Suppressor macrophage treated with lipopolysaccharide for 1 hour (primary cell): ENCODE measurements around the gene LY86.

Experiments used
- DNase-seq, 3 donors: peaks; one replicate each; pipeline ENCODE4 v3.0.0-alpha.2; 2020 to 2022

Gene LY86

DNA sequence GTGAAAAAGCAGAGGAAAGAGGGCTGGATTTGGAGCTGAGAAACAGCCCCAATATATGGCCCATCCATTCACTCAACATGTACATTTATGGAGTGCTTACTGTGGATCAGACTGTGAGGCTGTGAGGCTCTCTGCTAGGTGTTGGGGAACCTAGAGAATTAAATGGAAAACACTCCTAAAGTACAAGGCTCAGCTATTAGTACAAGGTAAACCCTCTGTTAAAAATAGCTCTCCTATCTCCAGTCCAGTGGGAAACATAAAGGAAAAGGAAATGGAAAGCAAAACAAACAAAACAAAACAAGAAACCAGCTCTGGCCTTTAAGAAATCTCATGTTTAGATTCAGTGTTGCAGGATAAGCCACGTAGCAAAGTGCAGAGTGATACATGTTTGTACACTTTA, 35.0 kb downstream of the LY86 start:
- no peak for DNase-seq

DNA sequence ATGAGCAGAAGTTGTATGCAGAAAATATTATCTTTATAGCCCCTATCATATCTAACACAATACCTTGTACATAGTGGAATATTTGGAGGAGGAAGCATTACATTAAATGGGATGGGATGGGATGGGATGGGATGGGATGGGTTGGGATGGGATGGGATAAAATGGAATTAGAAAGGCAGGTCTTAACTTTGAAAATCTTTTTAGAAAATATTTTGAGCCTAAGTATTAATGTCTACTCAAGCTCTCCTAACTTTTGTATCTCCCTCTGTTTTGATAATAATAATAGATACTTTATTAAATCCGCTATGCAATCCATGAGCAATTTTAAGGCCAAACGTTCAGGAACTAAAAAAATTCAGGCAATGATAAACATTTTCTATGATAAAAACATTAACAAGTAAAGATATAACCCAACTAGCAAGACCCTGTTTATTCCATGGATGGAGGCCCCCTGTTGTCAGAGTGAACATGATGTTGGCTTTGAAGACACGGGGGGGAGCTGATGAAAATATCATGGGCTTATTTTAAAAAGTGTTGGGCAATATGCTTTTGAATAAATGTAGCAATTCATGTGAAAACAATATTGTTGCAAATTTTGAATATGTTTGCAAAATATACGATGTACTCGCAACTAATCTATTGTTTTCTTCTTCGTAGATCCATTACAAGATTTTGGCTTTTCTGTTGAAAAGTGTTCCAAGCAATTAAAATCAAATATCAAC, 35.9 kb downstream of the LY86 start:
- DNase-seq: no peak

DNA sequence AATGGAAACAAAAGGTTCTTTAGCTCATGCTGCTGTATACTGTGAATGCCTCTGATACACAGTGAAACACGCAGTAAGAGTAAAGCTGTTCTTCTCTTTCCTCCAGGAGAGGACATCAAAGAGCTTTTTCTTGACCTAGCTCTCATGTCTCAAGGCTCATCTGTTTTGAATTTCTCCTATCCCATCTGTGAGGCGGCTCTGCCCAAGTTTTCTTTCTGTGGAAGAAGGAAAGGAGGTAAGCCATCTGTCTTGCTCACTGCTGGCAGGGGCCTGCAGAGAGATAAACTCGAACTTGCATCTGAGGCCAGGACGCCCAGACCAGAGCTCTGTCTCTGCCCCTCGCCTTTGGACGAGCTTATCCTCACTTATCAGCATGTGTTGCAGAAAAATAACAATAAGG, 37.7 kb downstream of the LY86 start:
- no peak for DNase-seq

DNA sequence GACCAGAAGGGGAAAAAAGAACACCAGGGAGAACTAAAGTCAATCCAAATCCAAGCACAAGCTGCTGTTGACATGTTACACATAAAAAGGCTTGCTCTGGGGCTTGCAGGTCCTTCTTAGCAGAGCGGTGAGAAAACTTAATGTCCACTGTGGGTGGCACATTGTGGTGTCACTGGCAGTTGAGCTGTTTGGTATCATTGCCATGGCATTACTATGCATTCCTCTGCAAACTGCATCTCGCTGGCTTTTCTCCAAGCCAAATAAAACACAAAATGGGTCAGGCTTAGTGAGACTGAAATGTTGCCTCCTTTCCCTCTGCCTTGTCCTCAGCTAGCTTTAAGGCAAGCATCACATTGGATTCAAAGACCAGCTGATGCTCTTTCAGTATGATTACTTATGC, 40.9 kb downstream of the LY86 start:
- no peak for DNase-seq

DNA sequence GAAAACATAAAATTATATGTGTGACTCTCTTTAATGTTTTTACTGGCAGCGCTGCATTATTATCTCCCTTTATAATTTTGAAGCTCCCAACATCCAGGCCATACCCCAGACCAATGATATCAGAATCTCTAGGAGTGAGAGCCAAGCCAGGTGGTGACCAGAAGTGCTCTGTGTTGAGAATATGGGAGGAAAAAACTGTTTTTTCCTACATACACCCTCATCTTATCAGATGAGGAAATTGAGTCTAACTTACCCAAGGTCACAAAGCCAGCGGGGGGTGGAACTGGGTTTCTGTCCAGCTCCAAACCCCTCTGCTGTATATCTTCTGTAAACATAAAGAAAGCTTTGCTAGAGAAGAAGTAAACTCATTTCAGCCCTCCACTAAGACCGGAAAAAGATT, 42.5 kb downstream of the LY86 start:
- no peak for DNase-seq

DNA sequence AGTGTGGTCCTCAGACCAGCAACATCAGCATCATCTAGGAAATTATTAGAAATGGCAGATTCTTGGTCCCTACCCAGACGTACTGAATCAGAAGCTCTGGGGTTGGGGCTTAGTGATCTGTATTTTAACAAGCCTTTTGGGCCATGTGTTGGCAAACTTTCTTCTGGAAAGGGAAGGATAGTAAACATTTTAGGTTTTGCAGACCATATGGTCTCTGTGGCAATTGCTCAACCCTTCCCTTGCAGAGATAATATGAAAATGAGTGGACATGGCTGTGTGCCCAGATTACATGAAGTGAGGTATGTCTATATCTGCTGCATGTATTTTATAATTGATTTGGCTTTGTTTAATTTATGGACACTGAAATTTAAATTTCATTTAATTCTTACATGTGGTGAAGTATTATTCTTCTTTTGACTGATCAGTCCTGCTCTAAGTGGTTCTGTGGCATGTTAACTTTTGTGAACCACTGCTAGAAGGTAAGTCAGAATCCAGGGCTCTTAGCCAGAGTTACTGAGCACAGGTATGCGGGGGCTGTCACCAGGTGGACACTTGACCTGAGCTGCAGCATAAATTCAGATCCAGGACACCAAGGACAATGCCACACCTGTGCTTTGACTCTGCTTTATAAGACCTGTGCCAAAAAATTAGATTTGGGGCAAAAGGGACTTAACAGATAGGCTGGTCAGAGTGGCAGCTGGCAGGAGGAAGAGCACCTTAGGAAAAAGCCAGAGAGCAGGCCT, 43.2 kb downstream of the LY86 start:
- no peak for DNase-seq

DNA sequence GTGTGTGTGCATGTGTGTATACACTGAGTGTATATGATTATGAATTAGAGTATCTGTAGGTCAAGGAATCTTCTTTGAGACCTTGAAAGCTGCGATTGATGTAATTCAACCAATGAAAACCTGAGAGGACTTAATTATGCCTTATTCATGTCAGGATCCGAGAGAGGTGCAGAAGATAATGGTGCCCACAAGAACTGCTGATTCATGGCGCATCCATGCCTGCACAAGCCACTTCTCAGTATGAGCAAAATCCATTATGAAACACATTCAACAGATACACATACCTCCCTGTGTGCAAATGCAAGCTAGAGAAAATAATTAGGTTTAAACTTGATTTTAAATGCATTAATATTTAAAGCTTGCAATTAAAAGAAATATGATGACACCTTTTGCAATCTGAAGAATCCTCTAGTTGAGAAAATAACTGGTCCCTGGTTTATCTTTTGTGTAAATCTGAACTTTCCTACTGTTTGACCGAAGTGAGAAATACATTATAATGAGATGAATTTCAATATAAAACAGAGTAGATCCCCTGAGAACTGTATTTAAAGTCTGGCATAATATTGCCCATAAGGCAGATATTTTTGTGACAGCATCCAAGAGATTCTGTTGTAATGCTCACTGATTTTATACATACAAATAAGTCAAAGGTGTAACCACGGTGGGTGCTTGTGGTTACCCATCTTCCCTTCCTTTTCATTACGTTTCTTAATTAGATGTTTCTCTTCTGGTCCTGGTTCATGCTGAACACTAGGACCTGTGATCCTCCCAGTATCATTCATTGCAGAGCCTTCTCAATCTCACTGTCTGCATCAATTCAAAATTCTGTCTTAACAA, 45.6 kb downstream of the LY86 start:
- no peak for DNase-seq

DNA sequence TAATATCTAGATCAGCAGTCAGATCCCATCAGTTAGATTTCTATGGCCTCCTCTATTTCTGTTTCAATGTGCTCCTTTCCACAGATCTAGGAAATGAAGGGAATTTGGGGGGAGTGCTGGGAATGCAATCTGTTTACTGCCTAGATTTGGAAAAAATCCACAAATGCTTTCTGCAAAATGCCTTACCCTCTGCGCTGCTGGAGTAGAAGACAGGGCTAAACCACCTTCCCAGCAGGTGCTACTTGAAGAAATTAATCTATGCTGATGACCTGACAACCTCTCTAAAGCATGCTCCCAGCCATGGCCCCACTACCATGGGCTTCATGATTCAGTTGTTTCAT, 46.2 kb downstream of the LY86 start:
- no peak for DNase-seq

DNA sequence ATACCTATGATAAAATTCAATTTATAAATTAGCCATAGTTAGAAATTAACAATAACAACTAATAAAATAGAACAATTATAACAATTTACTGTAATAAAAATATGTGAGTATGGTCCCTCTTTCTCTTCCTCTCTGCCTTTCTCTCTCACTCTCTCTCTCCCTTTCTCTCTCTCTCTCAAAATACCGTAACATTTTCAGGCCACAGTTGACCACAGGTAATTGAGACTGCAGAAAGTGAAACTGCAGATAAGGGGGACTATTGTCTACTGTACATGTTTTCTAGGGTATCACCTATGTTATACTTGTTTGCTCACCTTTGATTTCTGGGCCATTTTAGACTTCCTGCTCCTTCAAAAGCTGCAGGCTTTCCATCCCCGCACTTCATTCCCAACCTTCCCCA, 46.8 kb downstream of the LY86 start:
- no peak for DNase-seq

DNA sequence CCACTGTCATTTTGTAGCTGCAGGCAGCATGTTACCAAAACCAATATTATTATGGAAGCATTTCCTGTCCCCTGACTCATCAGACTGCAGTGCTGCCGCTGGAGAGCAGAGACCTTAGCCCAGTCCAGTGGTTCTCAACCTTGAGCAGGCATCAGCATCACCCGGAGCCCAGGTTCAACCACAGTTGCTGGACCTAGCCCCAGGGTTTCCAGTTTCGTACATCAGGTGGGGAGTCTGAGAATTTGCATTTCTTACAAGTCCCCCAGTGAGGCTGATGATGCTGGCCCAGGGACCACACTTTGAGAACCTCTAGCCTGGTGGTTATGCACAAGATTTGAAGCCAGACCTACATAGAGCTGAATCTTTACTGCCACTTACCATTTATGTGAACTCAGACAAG, 47.3 kb downstream of the LY86 start:
- DNase-seq: peak in 1 of 3 donors; percentile 6

DNA sequence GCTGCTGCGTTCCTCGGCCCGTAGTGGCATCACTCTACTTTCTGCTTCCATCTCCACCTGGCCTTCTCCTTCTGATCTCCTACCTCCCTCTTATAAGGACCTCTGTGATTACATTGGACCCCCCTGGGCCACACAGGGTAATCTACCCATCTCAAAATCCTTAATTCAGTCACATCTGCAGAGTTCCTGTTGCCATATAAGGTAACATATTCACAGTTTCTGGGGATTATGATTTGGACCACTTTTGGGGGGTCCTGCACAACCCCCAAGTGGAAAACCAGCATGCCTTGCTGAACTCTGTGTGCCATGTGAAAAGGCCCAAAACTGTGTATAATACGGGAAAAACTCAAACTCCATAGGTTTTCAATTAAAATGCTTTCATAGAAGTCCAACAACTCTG, 51.1 kb downstream of the LY86 start:
- no peak for DNase-seq

DNA sequence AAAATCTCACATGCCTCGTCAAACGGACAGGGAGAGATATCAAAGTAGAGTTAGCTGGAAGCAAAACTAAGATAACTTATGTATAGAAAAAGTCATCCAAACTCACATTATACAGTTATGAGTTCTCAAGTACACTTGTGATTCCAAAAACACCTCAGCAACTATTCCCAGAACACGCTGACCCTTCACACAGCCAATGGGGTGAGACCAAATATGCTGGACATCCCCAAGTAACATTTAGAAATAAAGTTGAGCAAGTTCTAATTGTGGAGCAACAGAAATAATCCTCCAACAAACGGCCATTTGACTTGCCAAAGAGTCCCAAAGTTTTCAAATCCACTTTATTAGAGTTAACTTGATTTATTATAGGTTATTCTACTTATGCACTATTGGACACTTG, 52.4 kb downstream of the LY86 start:
- DNase-seq: no peak

DNA sequence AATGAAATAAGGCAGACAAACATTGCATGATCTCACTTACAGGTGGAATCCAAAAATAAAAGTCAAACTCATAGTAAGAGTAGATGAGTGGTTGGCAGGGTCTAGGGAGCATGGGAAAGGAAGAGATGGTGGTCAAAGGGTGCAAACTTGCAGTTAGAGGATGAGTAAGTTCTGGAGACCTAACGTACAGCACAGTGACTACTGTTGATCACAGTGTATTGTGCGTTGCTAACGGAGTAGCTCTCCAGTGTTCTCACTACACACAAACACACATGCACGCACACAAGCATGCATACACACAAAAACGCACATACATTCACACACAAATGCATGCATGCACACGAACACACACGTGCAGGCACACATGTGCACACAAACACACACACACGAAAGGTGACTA, 54.9 kb downstream of the LY86 start:
- no peak for DNase-seq

DNA sequence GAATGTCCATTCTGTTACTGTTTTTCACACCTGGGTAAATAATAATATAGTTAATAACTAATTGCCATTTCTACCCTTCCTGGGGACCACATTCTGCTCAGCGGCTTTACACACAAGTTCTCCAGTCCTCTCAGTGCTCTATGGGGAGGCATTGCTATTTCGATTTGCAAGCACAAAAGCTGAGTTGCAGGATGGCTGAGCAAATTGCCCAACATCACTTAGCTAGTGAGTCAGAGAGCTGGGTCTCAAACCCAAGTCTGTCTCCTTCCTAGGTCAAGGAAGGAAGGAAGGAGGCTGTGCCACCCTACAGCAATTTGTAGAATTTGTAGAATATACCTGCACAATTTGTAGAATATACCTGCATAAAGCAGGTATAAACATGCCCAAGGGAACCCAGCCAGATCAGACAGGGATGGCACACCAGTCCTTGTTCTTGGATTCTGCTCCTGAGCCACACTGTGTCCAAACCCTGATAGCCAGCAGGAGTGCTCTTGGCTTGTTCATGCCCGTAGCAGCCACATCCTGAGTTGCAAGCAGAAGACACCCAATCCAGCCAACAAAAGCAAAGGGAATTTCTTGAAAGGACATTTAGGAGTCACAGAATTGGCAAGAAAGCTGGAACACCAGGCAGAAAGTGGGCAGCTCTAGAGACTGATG, 56.9 kb downstream of the LY86 start:
- peak in 2 of 3 donors; percentile 57 for DNase-seq

DNA sequence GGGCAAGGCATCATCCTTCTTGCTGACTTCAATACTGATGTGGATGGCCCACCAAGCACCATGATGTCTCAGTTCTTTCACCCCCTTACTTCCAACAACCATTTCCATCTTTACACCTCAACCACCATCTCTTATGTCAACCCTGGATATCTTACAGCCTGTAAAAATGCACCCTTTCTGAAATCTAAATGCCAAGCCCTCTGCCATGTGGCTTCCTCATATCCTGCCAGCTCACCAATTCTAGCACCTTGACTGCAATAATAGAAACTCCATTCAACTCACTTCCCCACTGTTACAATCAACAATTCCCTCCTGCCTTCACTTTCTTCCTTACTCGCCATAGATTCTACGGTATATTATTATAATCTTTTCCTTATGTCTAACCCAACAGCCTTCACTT, 57.9 kb downstream of the LY86 start:
- DNase-seq: no peak

DNA sequence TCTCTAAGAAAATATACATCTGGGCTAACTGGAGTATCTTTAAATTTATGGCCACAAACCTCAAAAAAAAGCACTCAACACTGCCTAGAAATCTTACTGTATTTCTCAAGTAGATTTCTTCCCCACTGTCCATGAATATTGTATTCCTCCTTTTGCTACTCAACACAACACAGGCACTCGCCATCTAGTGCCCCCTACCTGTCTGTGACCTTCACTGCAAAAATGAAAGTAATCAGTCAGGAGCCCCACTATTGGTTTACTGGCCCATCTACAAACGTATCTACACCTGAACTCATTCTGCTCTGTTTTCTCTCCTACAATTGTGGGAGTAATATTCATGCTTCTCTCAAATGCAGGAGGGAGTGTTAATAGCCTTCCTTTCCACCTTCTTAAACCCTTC, 58.3 kb downstream of the LY86 start:
- DNase-seq: no peak

DNA sequence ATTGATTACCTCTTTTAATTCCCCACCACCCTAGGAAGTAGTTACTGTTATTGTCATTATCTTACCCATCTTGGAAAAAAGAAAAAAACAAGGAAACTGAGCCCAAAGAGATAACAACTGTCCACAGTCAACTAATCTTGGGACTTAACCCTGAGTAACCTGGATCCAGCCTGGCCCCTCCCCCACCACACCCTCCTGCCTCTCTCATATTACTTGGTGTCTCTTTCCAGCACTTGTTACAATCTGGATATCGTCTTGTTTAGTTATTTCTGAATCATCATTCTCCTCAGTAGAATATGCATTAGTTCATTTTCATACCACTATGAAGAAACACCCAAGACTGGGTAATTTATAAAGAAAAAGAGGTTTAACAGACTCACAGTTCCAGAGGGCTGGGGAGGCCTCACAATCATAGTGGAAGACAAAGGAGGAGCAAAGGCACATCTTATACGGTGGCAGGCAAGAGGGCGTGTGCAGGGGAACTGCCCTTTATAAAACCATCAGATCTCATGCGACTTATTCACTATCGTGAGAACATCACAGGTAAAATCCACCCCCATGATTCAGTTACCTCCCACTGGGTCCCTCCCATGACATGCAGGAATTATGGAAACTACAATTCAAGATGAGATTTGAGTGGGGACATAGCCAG, 60.3 kb downstream of the LY86 start:
- DNase-seq: no peak

DNA sequence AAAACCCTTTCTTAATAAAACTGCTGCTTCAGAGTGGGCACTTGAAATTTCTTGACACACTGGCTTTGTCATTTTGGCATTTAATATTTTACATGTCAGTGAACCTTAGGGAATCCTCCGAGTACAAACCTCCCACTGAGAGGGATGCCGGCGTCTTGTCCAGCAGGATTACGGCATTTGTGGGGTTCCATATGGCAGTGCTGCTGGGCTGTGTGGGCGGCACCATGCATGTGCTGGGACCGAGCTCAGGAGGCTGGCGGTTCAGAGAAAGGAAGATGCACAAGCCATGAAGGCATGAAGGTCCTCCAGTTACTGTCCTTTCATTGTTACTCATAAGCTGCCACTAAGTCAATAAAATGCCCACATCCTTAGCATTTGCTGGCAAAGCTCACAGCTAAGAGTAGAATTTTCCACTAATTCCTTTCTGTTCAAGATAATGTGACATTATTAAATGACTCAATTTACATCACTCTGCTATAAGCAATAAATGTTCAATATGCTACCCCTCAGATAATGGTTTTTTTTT, 61.4 kb downstream of the LY86 start:
- no peak for DNase-seq

DNA sequence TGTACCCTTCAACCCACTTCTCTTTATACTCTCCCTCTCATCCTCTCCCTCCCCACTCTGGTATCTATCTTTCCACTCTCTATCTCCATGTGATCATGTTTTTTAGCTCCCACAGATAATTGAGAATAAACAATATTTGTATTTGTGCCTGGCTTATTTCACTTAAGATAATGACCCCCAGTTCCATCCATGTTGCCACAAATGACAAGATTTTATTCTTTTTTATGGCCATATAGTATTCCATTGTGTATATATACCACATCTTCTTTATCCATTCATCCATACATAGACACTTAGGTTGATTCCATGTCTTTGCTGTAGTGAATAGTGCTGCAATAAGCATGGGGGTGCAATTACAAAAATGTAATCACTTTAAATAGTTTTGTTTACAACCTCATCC, 62.3 kb downstream of the LY86 start:
- no peak for DNase-seq

DNA sequence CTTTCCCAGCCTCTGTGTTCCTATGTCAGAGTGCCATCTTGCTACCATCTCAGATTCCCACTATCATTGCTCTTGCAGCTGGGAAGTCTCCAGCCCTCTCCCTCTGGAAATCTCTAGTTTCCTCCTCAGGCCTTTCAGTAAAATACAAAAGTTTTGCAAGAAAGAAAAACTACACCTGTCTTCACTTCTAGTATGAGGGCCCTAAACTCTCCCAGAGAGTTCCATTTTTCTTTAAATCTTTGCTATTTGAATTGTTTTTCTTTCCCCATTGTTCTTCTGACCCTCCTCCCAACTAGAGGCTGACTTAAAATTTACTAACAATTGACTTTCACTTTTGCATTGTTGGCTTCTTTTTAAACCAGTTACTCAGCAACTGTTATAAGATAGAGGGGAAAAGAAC, 62.8 kb downstream of the LY86 start:
- no peak for DNase-seq

DNA sequence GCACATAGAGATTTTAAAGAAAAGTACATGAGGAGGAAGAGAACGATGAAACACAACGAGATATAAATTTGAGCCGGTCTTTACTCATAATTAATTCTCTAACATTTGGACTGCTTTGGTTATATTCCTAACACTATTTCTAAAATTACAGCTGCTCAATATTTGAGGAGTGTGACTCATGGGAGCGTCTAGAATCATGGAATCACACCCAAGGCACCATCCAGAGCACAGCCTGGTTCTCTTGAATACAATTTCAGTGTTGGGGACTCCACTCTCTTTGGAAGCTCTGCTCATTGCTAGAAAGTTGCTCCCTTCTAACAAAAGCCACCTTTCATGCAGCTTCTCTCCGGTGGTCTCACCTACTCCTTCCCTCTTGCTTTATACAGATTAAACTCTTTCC, 64.4 kb downstream of the LY86 start:
- no peak for DNase-seq
